HEK293 (cell line): Measurements from ENCODE around the gene PTCSC3.

Experiments
- CTCF ChIA-PET: fragments of 350-600 bp; formaldehyde crosslinking; extraction: SDS; loops from one replicate; lab custom pipeline; 2021; ENCODE audit warnings: antibody characterized with exemption; lab: Yijun Ruan, JAX
- POLR2A ChIA-PET: fragments of 300-600 bp; formaldehyde crosslinking; extraction: SDS; loops from one replicate; lab custom pipeline; 2020; ENCODE audit warnings: antibody characterized with exemption, inconsistent platforms; lab: Yijun Ruan, JAX
- H3K27ac ChIP-seq: fragments of 200-500 bp; sonication (Bioruptor generic); 2 replicates; pipeline ENCODE4 v1.5.1; 2014; ENCODE audit warnings: low read depth, low read length, control low read depth, inconsistent platforms; ENCODE audit errors: extremely low read depth
- H3K36me3 ChIP-seq, 2 experiments: fragments of 200-500 bp in 1 of 2; sonication (Bioruptor generic) in 1 of 2; 1 replicate in 1 of 2; 2 replicates in 1 of 2; pipeline ENCODE4 v1.5.1; 2014 to 2017; ENCODE audit warnings: inconsistent platforms in 2 of 2, low read length in 2 of 2; ENCODE audit not compliant: control insufficient read depth in 2 of 2, insufficient read depth in 1 of 2
- H3K4me1 ChIP-seq: fragments of 200-500 bp; sonication (Bioruptor generic); 2 replicates; pipeline ENCODE4 v1.5.1; 2014; ENCODE audit warnings: mild to moderate bottlenecking, low read length, inconsistent platforms; ENCODE audit not compliant: control insufficient read depth, insufficient read depth
- H3K4me3 ChIP-seq: 2 replicates; pipeline ENCODE4 v1.5.1; 2011; ENCODE audit warnings: low read depth, mild to moderate bottlenecking, control low read depth, low read length, moderate library complexity
- H3K9me3 ChIP-seq: fragments of 200-500 bp; sonication (Bioruptor generic); 2 replicates; pipeline ENCODE4 v1.5.1; 2014; ENCODE audit warnings: low read depth, low read length, inconsistent platforms; ENCODE audit not compliant: control insufficient read depth, insufficient read depth
- ATF2 ChIP-seq: fragments of 450-650 bp; formaldehyde crosslinking; IDR thresholded peaks from 2 replicates; pipeline ENCODE4 v1.5.1; 2016; ENCODE audit warnings: missing biosample characterization, missing genetic modification characterization, low read depth
- FEZF1 ChIP-seq: fragments of 450-650 bp; formaldehyde crosslinking; IDR thresholded peaks from 2 replicates; pipeline ENCODE4 v1.5.1; 2016; ENCODE audit warnings: missing biosample characterization, missing genetic modification characterization
- HOXD13 ChIP-seq: sonication (generic); formaldehyde crosslinking; IDR thresholded peaks from 2 replicates; pipeline ENCODE4 v1.8.0; 2022; ENCODE audit warnings: missing genetic modification reagents, borderline replicate concordance
- KLF16 ChIP-seq: fragments of 450-650 bp; formaldehyde crosslinking; IDR thresholded peaks from 2 replicates; pipeline ENCODE4 v1.5.1; 2017; ENCODE audit warnings: missing biosample characterization, missing genetic modification characterization
- SP7 ChIP-seq: fragments of 450-650 bp; formaldehyde crosslinking; IDR thresholded peaks from 2 replicates; pipeline ENCODE4 v1.5.1; 2016; ENCODE audit warnings: missing biosample characterization, missing genetic modification characterization
- ZBTB10 ChIP-seq: fragments of 450-650 bp; formaldehyde crosslinking; IDR thresholded peaks from 2 replicates; pipeline ENCODE4 v1.5.1; 2016; ENCODE audit warnings: missing biosample characterization, missing genetic modification characterization
- ZFP41 ChIP-seq: fragments of 450-650 bp; formaldehyde crosslinking; IDR thresholded peaks from 2 replicates; pipeline ENCODE4 v1.5.1; 2016; ENCODE audit warnings: missing biosample characterization, missing genetic modification characterization, borderline replicate concordance
- ZNF148 ChIP-seq: fragments of 450-650 bp; formaldehyde crosslinking; IDR thresholded peaks from 2 replicates; pipeline ENCODE4 v1.5.0; 2017; ENCODE audit warnings: missing biosample characterization, missing genetic modification characterization, borderline replicate concordance
- ZNF184 ChIP-seq: fragments of 450-650 bp; IDR thresholded peaks from 2 replicates; pipeline ENCODE4 v1.5.1; 2018; ENCODE audit warnings: missing biosample characterization, mild to moderate bottlenecking, missing genetic modification characterization
- ZNF24 ChIP-seq: fragments of 450-650 bp; formaldehyde crosslinking; IDR thresholded peaks from 2 replicates; pipeline ENCODE4 v1.5.1; 2016; ENCODE audit warnings: missing biosample characterization, missing genetic modification characterization
- ZNF350 ChIP-seq: fragments of 450-650 bp; formaldehyde crosslinking; IDR thresholded peaks from 2 replicates; pipeline ENCODE4 v1.5.0; 2017; ENCODE audit warnings: missing biosample characterization, mild to moderate bottlenecking, missing genetic modification characterization
- ZNF560 ChIP-seq: fragments of 450-650 bp; formaldehyde crosslinking; IDR thresholded peaks from 2 replicates; pipeline ENCODE4 v1.5.1; 2017; ENCODE audit warnings: missing biosample characterization, missing genetic modification characterization, borderline replicate concordance
- ZNF580 ChIP-seq: fragments of 450-650 bp; formaldehyde crosslinking; IDR thresholded peaks from 2 replicates; pipeline ENCODE4 v1.5.1; 2016; ENCODE audit warnings: missing biosample characterization, missing genetic modification characterization
- ZNF664 ChIP-seq: fragments of 450-650 bp; formaldehyde crosslinking; IDR thresholded peaks from 2 replicates; pipeline ENCODE4 v1.5.1; 2016; ENCODE audit warnings: missing biosample characterization, missing genetic modification characterization
- ZNF692 ChIP-seq: fragments of 450-650 bp; formaldehyde crosslinking; IDR thresholded peaks from 2 replicates; pipeline ENCODE4 v1.5.1; 2016; ENCODE audit warnings: missing biosample characterization, missing genetic modification characterization
- ZNF747 ChIP-seq: fragments of 450-650 bp; formaldehyde crosslinking; IDR thresholded peaks from 2 replicates; pipeline ENCODE4 v1.5.1; 2016; ENCODE audit warnings: missing biosample characterization, missing genetic modification characterization
- ZNF837 ChIP-seq: fragments of 450-650 bp; formaldehyde crosslinking; IDR thresholded peaks from 2 replicates; pipeline ENCODE4 v1.5.1; 2016; ENCODE audit warnings: missing biosample characterization, missing genetic modification characterization
- ZSCAN5A ChIP-seq: fragments of 450-650 bp; formaldehyde crosslinking; IDR thresholded peaks from 2 replicates; pipeline ENCODE4 v1.5.1; 2016; ENCODE audit warnings: missing biosample characterization, missing genetic modification characterization

PTCSC3 gene

GRCh38 chr14:36204461-36205073 is 28.0 kb upstream of the PTCSC3 start:
- no peaks in the 10 kb centered on the region; the same call in 1 of the 2 replicates for H3K4me1 ChIP-seq
- TF ChIP-seq ZNF560 (tag by site-specific recombination) (no peak), SP7 (tag by site-specific recombination) (no peak), ZNF184 (tag by site-specific recombination) (no peak), ZFP41 (no peak)
- TF ChIP-seq, all 188 proteins: peak for 0
- ChIA-PET CTCF (no interaction called here), POLR2A (no interaction called here)
- no peak overlapping the region for H3K27ac ChIP-seq
- H3K4me3 ChIP-seq = no peak overlapping the region
- H3K9me3 ChIP-seq = no peaks in the 10 kb centered on the region
- H3K36me3 ChIP-seq = no peaks in the 10 kb centered on the region

GRCh38 chr14:36198378-36198777 is 21.9 kb upstream of the PTCSC3 start:
- no peaks in the 10 kb centered on the region for H3K9me3 ChIP-seq
- no peak overlapping the region for H3K4me3 ChIP-seq
- no peaks in the 10 kb centered on the region for H3K36me3 ChIP-seq
- CTCF ChIA-PET = no interaction called here
- H3K4me1 ChIP-seq = no peaks in the 10 kb centered on the region; the same call in 1 of the 2 replicates
- TF ChIP-seq ZSCAN5A (tag by site-specific recombination) (no peak), ZNF837 (tag by site-specific recombination) (no peak), HOXD13 (no peak)
- TF ChIP-seq, all 188 proteins: peak for 0
- no peak overlapping the region for H3K27ac ChIP-seq
- POLR2A ChIA-PET = no interaction called here

- POLR2A ChIA-PET = no interaction called here
- no peaks in the 10 kb centered on the region for H3K9me3 ChIP-seq
- no peak overlapping the region for H3K4me3 ChIP-seq
- TF ChIP-seq ZNF24 (tag by site-specific recombination) (no peak), ZNF664 (tag by site-specific recombination) (no peak), ZNF747 (no peak), ZNF692 (no peak)
- CTCF ChIA-PET = interaction anchor here (1.5 kb wide), 1 partner anchor 125 kb away, joined by 4 read pairs; no protein-coding TSS in a partner anchor
- no peaks in the 10 kb centered on the region for H3K36me3 ChIP-seq
- H3K4me1 ChIP-seq = no peaks in the 10 kb centered on the region
- H3K27ac ChIP-seq = no peak overlapping the region
Observed at GRCh38 chr14:36194663-36195062, 18.1 kb upstream of the PTCSC3 start.

GRCh38 chr14:36192530-36192929 is 16.0 kb upstream of the PTCSC3 start:
- H3K36me3 ChIP-seq = no peaks in the 10 kb centered on the region
- H3K9me3 ChIP-seq = no peaks in the 10 kb centered on the region
- H3K4me3 ChIP-seq = no peak overlapping the region
- ChIA-PET POLR2A (no interaction called here), CTCF (no interaction called here)
- H3K4me1 ChIP-seq = no peaks in the 10 kb centered on the region
- no peak overlapping the region for H3K27ac ChIP-seq
- TF ChIP-seq FEZF1 (tag by site-specific recombination) (no peak), ZBTB10 (tag by site-specific recombination) (no peak), ZNF350 (tag by site-specific recombination) (no peak), ZNF664 (tag by site-specific recombination) (no peak), ATF2 (no peak), ZNF148 (tag by site-specific recombination) (no peak), ZNF580 (tag by site-specific recombination) (no peak), KLF16 (tag by site-specific recombination) (no peak)
